Stimulated activated CD8-positive, alpha-beta memory T cell treated with anti-CD3 and anti-CD28 coated beads, Interleukin-15, amount 100 ng/mL, for 24 hours (primary cell): ENCODE results near the gene DCTN5.
A peak's percentile ranks its signal among the peaks of the same experiment; 100 is the strongest.
"Not testable (repeated sequence)": the region's sequence is repeated elsewhere in the genome, so short reads cannot be mapped to it uniquely, and the experiment has no call there.

Source experiments
- DNase-seq: peaks from one replicate; pipeline ENCODE4 v3.0.0-alpha.2; 2020; ENCODE audit warnings: low read depth

DCTN5 gene

DNA sequence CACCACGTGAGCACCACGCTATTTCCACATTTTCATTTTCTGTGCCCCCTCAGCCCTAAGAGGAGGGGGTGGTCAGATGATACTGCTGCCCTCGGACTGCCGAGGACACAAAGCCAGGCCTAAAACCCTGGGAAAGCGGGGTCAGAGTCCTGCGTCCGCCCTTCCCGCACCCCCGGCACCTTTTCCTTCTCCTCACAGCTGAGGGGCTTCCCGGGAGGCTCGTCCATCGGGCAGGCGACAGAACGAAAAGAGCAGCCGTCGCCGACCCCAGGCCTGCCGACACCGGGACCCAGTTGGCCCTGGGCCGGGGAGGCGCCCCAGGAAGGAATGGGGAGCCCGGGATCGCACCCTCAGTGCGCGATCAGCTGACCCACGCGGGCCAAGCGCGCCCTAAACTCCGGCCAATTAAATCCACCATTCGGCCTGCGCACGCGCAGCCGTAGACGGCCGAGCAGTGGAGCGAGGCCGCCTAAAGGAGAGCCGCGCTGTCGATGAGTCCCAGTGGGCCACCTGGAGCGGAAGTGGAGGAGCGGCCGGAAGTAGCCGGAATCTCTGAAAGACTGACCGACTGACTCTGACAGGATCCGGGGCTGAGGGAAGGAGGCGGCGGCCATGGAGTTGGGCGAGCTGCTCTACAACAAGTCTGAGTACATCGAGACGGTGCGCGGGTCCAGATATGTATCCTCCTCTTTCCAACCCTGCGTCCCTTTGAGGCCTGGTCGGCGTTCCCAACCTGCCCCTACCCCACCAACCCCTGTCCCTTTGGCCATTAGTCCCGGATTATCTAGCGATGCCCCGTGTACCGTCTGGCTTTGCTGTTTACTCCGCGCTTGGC, at the start of gene DCTN5, which contains the start of gene PALB2:
Gene DCTN5 (plus strand): TSS at position 536 of the 835 bp plus-strand sequence. CDS start 77 bp downstream, at position 613.
Gene PALB2 (minus strand): TSS at position 380 of the 835 bp plus-strand sequence. CDS start 153 bp downstream, at position 227.
- DNase-seq = peak; percentile 69

GRCh38 chr16:23594186-23594585, 47.1 kb upstream of the DCTN5 start:
- DNase-seq = no peak

DNA sequence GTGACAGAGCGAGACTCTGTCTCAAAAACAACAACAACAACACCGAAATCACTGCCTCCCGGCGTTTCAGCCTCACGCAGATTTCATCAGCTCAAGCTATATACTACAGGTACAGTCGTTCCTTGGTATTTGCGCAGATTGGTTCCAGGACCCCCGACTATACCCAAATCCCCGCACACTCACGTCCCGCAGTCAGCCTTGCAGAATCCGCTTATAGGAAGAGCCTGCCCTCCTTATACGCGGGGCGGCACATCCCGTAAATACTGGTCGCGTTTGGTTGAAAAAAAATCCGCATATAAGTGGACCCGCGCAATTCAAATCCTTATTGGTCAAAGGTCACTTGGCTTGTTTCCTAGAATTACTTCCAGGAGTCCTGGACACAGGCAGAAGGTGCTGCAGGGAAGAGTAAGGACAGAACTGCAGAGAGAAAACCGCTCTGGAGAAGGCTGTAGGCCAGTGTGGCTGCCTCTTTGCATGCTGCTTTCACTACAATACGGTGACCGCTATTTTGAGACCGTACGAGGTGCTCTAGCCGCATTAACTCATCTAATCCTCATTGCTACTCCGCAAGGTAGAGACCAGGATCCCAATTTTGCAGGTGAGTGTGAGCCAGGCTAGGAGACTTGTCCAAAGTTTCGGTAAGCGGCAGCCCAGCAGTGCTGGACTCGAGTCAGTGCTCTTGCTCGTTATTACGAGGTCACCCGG, 45.9 kb upstream of the DCTN5 start:
- no peak for DNase-seq

- DNase-seq = peak; percentile 87
These were observed 45.1 kb upstream of the DCTN5 start, which contains the start of gene NDUFAB1 for GRCh38 chr16:23595951-23596720. NDUFAB1 (minus strand) TSS chr16:23596316; CDS start chr16:23596290, 26 bp downstream.

DNA sequence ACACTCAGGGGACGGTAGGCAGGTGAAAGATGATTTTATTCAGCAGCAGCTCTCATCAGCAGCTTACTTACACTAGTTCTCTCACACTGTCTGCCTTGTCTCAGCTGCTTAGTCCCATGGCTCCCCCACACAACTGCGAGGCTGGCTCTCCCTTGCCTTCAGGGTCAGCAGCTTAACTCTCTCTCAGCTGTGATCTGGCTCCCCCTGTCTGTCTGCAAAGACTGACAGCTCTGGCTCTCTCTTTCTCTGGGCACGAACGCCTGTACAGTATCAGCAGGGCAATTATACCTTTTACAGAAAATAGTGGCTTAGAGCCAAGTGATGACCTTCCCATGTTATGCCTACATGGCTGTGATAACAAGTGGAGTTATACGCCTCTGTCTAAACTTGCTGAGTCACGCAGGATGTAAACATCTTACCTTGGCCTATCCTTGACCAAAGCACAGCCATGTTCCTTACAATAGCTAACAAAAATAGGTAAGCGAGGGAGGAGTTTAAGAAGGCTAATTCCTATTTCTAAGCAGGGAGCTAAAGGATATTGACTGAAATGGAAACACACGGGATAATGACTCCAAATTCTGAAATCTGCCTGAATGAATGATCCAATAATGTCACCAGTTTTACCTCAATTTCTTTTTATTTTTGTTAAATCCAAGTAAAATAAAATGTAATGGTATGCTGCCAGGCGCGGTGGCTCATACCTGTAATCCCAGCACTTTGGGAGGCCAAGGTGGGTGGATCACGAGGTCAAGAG, 44.1 kb upstream of the DCTN5 start:
- no peak for DNase-seq

GRCh38 chr16:23607726-23608125, 33.5 kb upstream of the DCTN5 start:
- no peak for DNase-seq

GRCh38 chr16:23608194-23608593, 33.1 kb upstream of the DCTN5 start:
- DNase-seq = no peak

- no peak for DNase-seq
These were observed 31.3 kb upstream of the DCTN5 start for GRCh38 chr16:23609929-23610328.

DNA sequence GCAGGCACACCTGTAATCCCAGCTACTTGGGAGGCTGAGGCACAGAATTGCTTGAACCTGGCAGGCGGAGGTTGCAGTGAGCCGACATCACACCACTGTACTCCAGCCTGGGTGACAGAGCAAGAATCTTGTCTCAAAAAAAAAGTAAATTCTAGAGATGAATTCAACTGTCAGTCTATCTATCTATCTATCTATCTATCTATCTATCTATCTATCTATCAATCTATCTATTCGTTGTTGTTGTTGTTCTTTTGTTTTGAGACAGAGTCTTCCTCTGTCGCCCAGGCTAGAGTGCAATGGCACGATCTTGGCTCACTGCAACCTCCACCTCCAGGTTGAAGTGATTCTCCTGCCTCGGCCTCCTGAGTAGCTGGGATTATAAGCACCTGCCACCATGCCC, 30.4 kb upstream of the DCTN5 start:
- DNase-seq = not testable (repeated sequence)

DNA sequence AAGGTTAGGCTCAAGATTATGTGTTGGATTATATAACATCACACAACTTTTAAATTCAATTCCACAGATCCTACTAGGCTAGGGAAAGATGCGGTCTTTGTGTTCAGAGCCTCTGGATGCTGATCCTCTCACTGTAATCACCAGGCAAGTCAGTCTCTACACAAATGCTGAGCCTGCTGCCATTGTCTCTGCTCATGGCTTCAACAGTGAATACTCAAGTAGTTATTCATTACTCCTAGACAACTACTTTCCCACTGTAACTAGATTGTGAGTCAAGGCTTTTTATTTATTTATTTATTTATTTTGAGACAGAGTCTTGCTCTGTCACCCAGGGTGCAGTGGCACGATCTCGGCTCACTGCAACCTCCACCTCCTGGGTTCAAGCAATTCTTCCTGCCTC, 29.3 kb upstream of the DCTN5 start:
- DNase-seq = no peak

- no peak for DNase-seq
These were observed 25.5 kb upstream of the DCTN5 start for GRCh38 chr16:23615805-23616204.

DNA sequence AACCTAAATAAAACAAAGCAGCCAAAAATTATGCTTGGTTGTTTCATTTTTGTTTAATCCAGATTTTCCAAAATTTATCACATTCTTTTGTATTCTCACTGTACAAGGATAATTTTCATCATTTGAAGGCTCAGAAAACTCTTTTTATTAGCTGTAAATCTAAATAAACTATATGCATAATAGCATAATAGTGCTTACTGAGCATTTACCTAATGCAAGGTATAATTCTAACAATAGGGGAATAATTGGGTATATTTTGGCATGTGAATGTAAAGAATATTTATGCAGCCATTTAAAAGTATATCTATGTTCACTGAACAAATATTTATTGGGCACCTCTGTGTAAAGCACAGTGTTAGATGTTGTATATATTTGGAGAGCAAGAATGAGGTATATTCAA, 17.2 kb upstream of the DCTN5 start:
- DNase-seq = no peak

- DNase-seq = no peak
These were observed 11.8 kb upstream of the DCTN5 start for GRCh38 chr16:23629516-23629915.

DNA sequence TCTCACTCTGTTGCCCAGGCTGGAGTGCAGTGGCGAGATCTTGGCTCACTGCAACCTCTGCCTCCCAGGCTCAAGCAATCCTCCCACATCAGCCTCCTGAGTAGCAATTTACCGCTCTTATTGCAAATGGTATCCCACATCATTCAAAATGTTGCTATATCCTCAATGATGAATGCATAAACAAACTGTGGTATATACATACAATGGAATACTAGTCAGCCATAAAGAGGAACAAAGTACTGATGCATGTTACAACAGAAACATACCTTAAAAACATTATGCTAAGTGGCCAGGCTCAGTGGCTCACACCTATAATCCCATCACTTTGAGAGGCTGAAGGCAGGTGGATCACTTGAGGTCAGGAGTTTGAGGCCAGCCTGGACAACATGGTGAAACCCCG, 9.4 kb upstream of the DCTN5 start:
- DNase-seq = not testable (repeated sequence)

DNA sequence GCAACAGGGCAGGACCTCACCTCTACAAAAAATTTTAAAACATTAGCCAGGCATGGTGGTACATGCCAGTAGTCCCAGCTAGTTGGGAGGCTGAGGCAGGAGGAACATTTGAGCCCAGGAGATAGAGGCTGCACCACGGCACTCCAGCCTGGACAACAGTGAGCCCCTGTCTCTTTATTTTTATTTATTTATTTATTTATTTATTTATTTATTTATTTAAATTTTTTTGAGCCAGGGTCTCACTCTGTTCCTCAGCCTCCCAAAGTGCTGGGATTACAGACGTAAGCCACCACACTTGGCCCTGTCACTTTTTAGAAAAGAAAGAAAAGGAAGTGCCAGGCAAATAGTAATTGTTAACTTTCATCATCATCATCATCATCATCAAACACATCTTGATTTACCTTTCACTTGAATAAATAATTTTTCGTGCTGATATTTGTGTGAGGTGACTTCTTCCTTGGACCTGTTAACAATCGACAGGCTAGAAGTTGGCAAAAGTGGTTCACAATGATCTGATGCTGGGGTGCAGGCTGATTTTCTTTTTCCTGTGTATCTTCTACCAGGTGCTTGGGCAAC, 6.7 kb upstream of the DCTN5 start:
- no peak for DNase-seq

DNA sequence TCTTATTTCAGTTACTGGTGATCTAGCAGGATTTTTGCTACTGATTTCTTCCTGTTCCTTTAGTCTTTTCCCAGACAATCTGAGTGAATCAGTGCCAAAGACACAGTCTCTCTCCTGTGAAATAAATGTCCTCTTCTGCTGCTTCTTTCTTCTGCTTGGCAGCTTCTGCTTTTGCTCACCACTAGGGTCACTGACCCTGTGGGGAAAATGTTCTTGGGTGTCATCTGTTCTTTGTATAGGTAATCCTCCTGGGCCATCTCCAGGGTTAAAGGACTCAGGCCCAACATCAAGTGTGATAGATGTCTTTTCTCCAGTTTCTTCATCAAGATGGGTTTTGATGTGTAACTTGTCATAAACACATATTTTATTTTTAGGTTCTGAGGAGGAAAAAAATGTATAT, 5.3 kb upstream of the DCTN5 start:
- DNase-seq = no peak

DNA sequence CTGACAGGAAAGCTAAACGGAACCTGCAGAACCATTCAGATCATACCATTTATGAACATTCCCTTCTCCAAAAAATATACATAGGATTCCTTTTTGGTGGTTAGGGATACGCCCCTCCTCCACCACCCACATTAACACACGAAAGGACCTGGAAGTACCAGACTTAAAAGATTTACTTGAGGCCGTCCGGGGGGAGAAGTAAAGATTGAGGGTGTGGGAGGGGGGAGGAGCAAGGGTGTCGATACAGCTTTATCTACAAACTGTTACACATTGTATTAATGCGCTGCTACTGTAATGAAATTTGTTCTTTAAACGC, 693 bp upstream of the DCTN5 start:
- no peak for DNase-seq

- no peak for DNase-seq
These were observed 1.0 kb downstream of the DCTN5 start for GRCh38 chr16:23642246-23642774.

- DNase-seq = no peak
These were observed 9.6 kb downstream of the DCTN5 start for GRCh38 chr16:23650674-23651416.

DNA sequence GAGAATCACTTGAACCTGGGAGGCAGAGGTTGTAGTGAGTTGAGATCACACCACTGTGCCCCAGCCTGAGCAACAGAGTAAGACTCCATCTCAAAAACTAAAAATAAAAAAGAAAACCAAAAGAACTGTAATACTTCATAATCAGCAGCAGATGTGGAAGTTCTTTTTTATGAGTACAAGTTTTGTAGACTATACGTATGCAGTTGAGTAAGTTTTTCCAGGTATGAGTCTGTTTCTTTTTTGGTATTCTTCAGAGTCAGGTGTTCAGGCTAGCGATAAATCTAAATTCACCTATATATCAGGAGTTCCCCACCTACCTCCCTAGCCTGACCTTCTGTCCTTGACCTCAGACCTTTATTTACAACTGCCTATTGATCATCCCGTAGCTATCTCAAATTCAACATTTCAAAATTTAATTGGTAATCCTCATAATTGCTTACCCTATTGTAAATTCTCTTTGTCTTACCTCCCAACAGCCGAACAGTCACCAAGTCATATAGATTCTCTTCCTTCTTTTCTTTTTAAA, 10.7 kb downstream of the DCTN5 start:
- no peak for DNase-seq
